H1 (cell line): ENCODE results near the gene TRMT6. TPM values are rescaled to one million over a fixed set of nuclear protein-coding genes. Genes with fewer than 3 reads are reported as not detected.

Experiments
- CTCF ChIA-PET: fragments of 300-600 bp; sonication (Branson Sonifier 250); formaldehyde crosslinking; loops from one replicate; lab custom pipeline; 2021; ENCODE audit not compliant: partially characterized antibody; lab: Charles Lee
- POLR2A ChIA-PET: fragments of 300-600 bp; sonication (Branson Sonifier 250); formaldehyde crosslinking; loops from one replicate; lab custom pipeline; 2021; ENCODE audit warnings: inconsistent platforms; ENCODE audit not compliant: partially characterized antibody; lab: Charles Lee
- DNase-seq, 2 experiments: peaks; one replicate each; pipeline versions ENCODE4 v3.0.0 to v3.0.0-alpha.2; 2010 to 2022; ENCODE audit warnings: low spot score in 2 of 2, low read depth in 1 of 2, mixed read lengths in 1 of 2
- FAIRE-seq: peaks from 2 replicates; lab custom pipeline; 2011; peaks lifted over from hg19 to GRCh38; lab: Jason Lieb, UNC
- H2AFZ ChIP-seq: 2 replicates; pipeline ENCODE4 v1.8.1; 2012; ENCODE audit warnings: low read length, inconsistent platforms
- H2AK5ac ChIP-seq: 2 replicates; pipeline ENCODE4 v1.6.1; 2013; ENCODE audit warnings: low read depth, low read length
- H2BK120ac ChIP-seq: replicated peaks from 2 replicates; pipeline ENCODE3; 2013; ENCODE audit warnings: low read depth, low read length, inconsistent platforms
- H2BK12ac ChIP-seq: 2 replicates; pipeline ENCODE4 v1.6.1; 2013; ENCODE audit warnings: low read depth, low read length
- H2BK15ac ChIP-seq: 2 replicates; pipeline ENCODE4 v1.6.1; 2013; ENCODE audit warnings: low read length
- H2BK20ac ChIP-seq: 2 replicates; pipeline ENCODE4 v1.6.1; 2013; ENCODE audit warnings: low read length
- H2BK5ac ChIP-seq: 2 replicates; pipeline ENCODE4 v1.6.1; 2013; ENCODE audit warnings: low read depth, low read length
- H3K14ac ChIP-seq: 2 replicates; pipeline ENCODE4 v1.6.1; 2013; ENCODE audit warnings: inconsistent platforms; ENCODE audit not compliant: insufficient read length
- H3K18ac ChIP-seq: 2 replicates; pipeline ENCODE4 v1.6.1; 2013; ENCODE audit warnings: low read length; ENCODE audit errors: extremely low read depth
- H3K23ac ChIP-seq: 2 replicates; pipeline ENCODE4 v1.6.1; 2013; ENCODE audit warnings: inconsistent platforms; ENCODE audit not compliant: insufficient read length
- H3K23me2 ChIP-seq: 2 replicates; pipeline ENCODE4 v1.6.1; 2013; ENCODE audit warnings: low read depth, low read length
- H3K27ac ChIP-seq: 2 replicates; pipeline ENCODE4 v1.6.1; 2011; ENCODE audit warnings: low read depth, low read length, inconsistent platforms
- H3K27me3 ChIP-seq, 4 experiments: replicated peaks in 1 of 4; 1 replicate in 1 of 4; 2 replicates in 3 of 4; pipeline versions ENCODE4 v1.6.1 to v1.8.1; 2011 to 2013; ENCODE audit warnings: low read length in 3 of 4, mild to moderate bottlenecking in 3 of 4, inconsistent platforms in 2 of 4, mixed read lengths in 2 of 4, moderate library complexity in 1 of 4; ENCODE audit not compliant: control insufficient read depth in 3 of 4, insufficient read depth in 3 of 4; ENCODE audit errors: extremely low read depth in 1 of 4
- H3K36me3 ChIP-seq, 4 experiments: 2 replicates each; pipeline versions ENCODE4 v1.6.1 to v1.8.1; 2011 to 2013; ENCODE audit warnings: mild to moderate bottlenecking in 4 of 4, low read length in 3 of 4, moderate library complexity in 2 of 4, control low read depth in 1 of 4, inconsistent platforms in 1 of 4; ENCODE audit not compliant: insufficient read depth in 4 of 4, control insufficient read depth in 2 of 4
- H3K4ac ChIP-seq: replicated peaks from 2 replicates; pipeline ENCODE3; 2013; ENCODE audit warnings: low read length, low read depth, mixed read lengths, inconsistent platforms; ENCODE audit not compliant: insufficient read length
- H3K4me1 ChIP-seq, 4 experiments: replicated peaks in 1 of 4; 1 replicate in 1 of 4; 2 replicates in 3 of 4; pipeline versions ENCODE4 v1.6.1 to v1.8.1; 2011 to 2013; ENCODE audit warnings: low read length in 3 of 4, inconsistent platforms in 2 of 4, mixed read lengths in 1 of 4; ENCODE audit not compliant: insufficient read depth in 4 of 4, control insufficient read depth in 3 of 4
- H3K4me2 ChIP-seq, 2 experiments: 2 replicates each; pipeline versions ENCODE4 v1.6.1 to v1.8.1; 2011 to 2013; ENCODE audit warnings: low read depth in 2 of 2, low read length in 2 of 2, control low read depth in 1 of 2, inconsistent platforms in 1 of 2, mild to moderate bottlenecking in 1 of 2; ENCODE audit not compliant: insufficient read depth in 1 of 2
- H3K4me3 ChIP-seq, 4 experiments: fragments of 200-600, 300-600 bp in 1 of 4; sonication (generic), shearing (Covaris generic), sonication (Bioruptor Twin) in 1 of 4; 2 replicates each; pipeline versions ENCODE4 v1.5.1 to v1.8.1; 2011 to 2016; ENCODE audit warnings: low read length in 4 of 4, low read depth in 3 of 4, control low read depth in 2 of 4, inconsistent platforms in 2 of 4, mild to moderate bottlenecking in 2 of 4, mixed read lengths in 1 of 4, moderate library complexity in 1 of 4; ENCODE audit not compliant: insufficient read depth in 2 of 4; ENCODE audit errors: extremely low read depth in 1 of 4
- H3K56ac ChIP-seq: replicated peaks from 2 replicates; pipeline ENCODE3; 2013; ENCODE audit warnings: low read depth, mild to moderate bottlenecking, mixed read lengths, low read length, inconsistent platforms; ENCODE audit not compliant: insufficient read length
- H3K79me1 ChIP-seq: 2 replicates; pipeline ENCODE4 v1.6.1; 2013; ENCODE audit warnings: low read depth, low read length, control low read depth
- H3K79me2 ChIP-seq, 2 experiments: 2 replicates each; pipeline versions ENCODE4 v1.6.1 to v1.8.1; 2012 to 2013; ENCODE audit warnings: low read length in 2 of 2, mild to moderate bottlenecking in 2 of 2, inconsistent platforms in 1 of 2; ENCODE audit not compliant: insufficient read depth in 2 of 2, control insufficient read depth in 1 of 2
- H3K9ac ChIP-seq, 4 experiments: replicated peaks in 1 of 4; 1 replicate in 1 of 4; 2 replicates in 3 of 4; pipeline versions ENCODE4 v1.6.1 to v1.8.1; 2011 to 2013; ENCODE audit warnings: low read depth in 3 of 4, low read length in 3 of 4, control low read depth in 2 of 4, mild to moderate bottlenecking in 2 of 4, moderate library complexity in 2 of 4, inconsistent platforms in 1 of 4; ENCODE audit errors: extremely low read depth in 1 of 4
- H3K9me3 ChIP-seq, 2 experiments: 2 replicates each; pipeline versions ENCODE4 v1.6.1 to v1.8.1; 2012 to 2013; ENCODE audit warnings: mild to moderate bottlenecking in 2 of 2, moderate library complexity in 2 of 2, control low read depth in 1 of 2, inconsistent platforms in 1 of 2, low read depth in 1 of 2, low read length in 1 of 2, mixed read lengths in 1 of 2; ENCODE audit not compliant: insufficient read depth in 2 of 2
- H4K20me1 ChIP-seq, 2 experiments: replicated peaks in 1 of 2; 2 replicates each; pipeline versions ENCODE3 to v1.8.1; 2011 to 2013; ENCODE audit warnings: inconsistent platforms in 2 of 2, low read length in 2 of 2, mild to moderate bottlenecking in 1 of 2; ENCODE audit not compliant: insufficient read depth in 2 of 2, control insufficient read depth in 1 of 2
- H4K5ac ChIP-seq: 2 replicates; pipeline ENCODE4 v1.6.1; 2013; ENCODE audit warnings: low read length, low read depth, mixed read lengths, inconsistent platforms; ENCODE audit not compliant: insufficient read length
- H4K8ac ChIP-seq: 2 replicates; pipeline ENCODE4 v1.8.0; 2013; ENCODE audit warnings: mild to moderate bottlenecking, moderate library complexity, low read length, inconsistent platforms; ENCODE audit not compliant: insufficient read depth; ENCODE audit errors: extremely low read depth
- H4K91ac ChIP-seq: replicated peaks from 2 replicates; pipeline ENCODE3; 2013; ENCODE audit warnings: low read length, mixed read lengths, inconsistent platforms; ENCODE audit not compliant: insufficient read length
- ASH2L ChIP-seq: fragments of 200-600, 300-600 bp; sonication (generic); IDR thresholded peaks from one replicate; pipeline ENCODE4 v1.7.1; 2017; ENCODE audit warnings: low read length
- TAF7 ChIP-seq: optimal IDR thresholded peaks from 2 replicates; pipeline ENCODE3; 2011; ENCODE audit warnings: low read depth, mild to moderate bottlenecking, inconsistent platforms, low read length, moderate library complexity, borderline replicate concordance
- WGBS, 2 experiments: shearing (Covaris generic) in 1 of 2; methylation state at CpG; one replicate each; pipeline versions ENCODE4 v1.1.6 to v1.1.7; 2013 to 2015; ENCODE audit warnings: low lambda C conversion rate in 2 of 2, mixed read lengths in 2 of 2, inconsistent platforms in 1 of 2, low coverage in 1 of 2, missing lambda C conversion rate in 1 of 2; ENCODE audit not compliant: insufficient replicate concordance in 2 of 2, insufficient coverage in 1 of 2, insufficient read length in 1 of 2; ENCODE audit errors: extremely low coverage in 1 of 2, missing lambda C conversion rate in 1 of 2; 5-methylcytosine and 5-hydroxymethylcytosine counted together
- polyA plus RNA-seq, 7 experiments: library from polyadenylated mRNA; depleted of rRNA in 3 of 7; stranded (reverse) in 5 of 7; unstranded in 2 of 7; fragments of >200 nt in 5 of 7; fragments of 200-250 nt in 2 of 7; gene quantifications; 1 replicate in 5 of 7; 2 replicates in 1 of 7; 4 replicates in 1 of 7; pipeline versions ENCODE4 v1.2.1 to v1.2.3, GENCODE V29; 2011 to 2013; ENCODE audit warnings: missing spikeins in 2 of 7, mixed read lengths in 2 of 7
- total RNA-seq: library from RNA; stranded (reverse); fragmentation: NEBNext Ultra II Directional; extraction: Animal tissue kit (Norgen Biotek cat#: 25700); gene quantifications from 2 replicates; pipeline ENCODE4 v1.2.1, GENCODE V29; 2021

The TRMT6 gene
- total and polyA plus RNA-seq, 2 of the 8 experiments (the other 6 are each of a cell fraction or from before 2014, with no cell fraction given): 6.9 to 23.3 TPM

DNA sequence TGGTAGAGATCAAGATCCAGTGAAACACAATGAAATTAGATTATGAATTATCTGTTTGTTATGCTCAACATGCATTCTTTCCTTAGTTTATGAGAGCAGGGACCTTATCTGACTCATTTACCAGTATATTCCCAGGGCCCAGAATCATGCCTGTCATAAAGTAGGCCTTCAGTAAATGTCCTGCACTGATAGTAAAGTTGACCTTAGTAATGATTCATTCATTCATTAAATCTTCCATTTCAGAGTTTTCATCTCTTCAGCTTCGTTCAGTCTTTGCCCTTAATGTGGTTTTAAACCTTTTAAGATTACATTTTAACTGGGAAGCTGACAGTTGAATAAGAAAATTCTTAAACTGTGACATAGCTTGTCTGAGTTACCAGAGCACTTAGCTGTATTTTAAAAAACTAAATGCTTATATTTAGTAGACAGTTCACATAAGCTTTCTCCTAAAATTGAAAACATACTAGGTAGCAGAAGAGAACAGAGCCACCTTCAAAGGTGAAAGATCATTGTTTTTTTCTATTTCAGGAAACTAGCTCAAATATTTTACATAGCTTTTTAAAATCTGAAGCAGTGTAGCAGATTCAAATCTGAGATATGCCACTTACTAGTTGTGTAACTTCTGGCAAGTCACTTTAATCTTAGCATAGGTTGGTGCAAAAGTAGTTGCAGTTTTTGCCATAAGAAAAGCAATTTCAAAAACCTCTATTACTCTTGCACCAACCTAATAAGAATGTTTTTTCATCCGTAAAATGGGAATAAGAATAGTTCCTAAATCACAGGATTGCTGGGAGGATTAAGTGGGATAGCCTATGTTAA lies 41.5 kb upstream of the TRMT6 start:
- peaks cover 2 to 57% (median 16%) of the 10 kb centered on the region in 4 experiments for H3K36me3 ChIP-seq
- TF ChIP-seq TAF7 (no peak), ASH2L (no peak)

More for the DNA sequence above, 41.5 kb upstream of the TRMT6 start:
- H2BK12ac ChIP-seq: no peak overlapping the region
- no peaks in the 10 kb centered on the region for H3K79me2 ChIP-seq
- peak overlapping the region in 1 of 4 experiments; percentile 34; a peak in 1 of 7 replicates for H3K9ac ChIP-seq
- no peaks in the 10 kb centered on the region for H3K9me3 ChIP-seq
- H3K18ac ChIP-seq: no peak overlapping the region
- no peak overlapping the region for H2AFZ ChIP-seq
- peaks cover 0 to under 1% of the 10 kb centered on the region in 2 experiments for H4K20me1 ChIP-seq
- no peaks in the 10 kb centered on the region for H3K27me3 ChIP-seq
- H4K8ac ChIP-seq: no peak overlapping the region
- H2BK120ac ChIP-seq: no peak overlapping the region
- no peak overlapping the region for H4K91ac ChIP-seq
- no peak overlapping the region for H3K56ac ChIP-seq
- no peak overlapping the region for H2BK15ac ChIP-seq
- ChIA-PET POLR2A (interaction anchor here (0.6 to 1.5 kb wide), 3 partner anchors 11 to 41 kb away, joined by 3 to 5 read pairs (median 3); partner anchors contain the start of gene MCM8), CTCF (interaction anchor here (0.9 to 1.0 kb wide), 2 partner anchors 11 to 204 kb away, joined by 3 read pairs; no protein-coding TSS in a partner anchor)
- 91% methylated on average over 2 of the region's 2 CpGs; no CpG with 5 or more reads in 1 of the 2 experiments for WGBS, 2 experiments
- H3K23ac ChIP-seq: no peak overlapping the region
- no peak for DNase-seq
- no peak overlapping the region for H2AK5ac ChIP-seq
- H3K4me3 ChIP-seq: no peak overlapping the region
- no peak overlapping the region for H3K14ac ChIP-seq
- no peak overlapping the region for H3K4ac ChIP-seq
- H3K27ac ChIP-seq: no peak overlapping the region
- H3K79me1 ChIP-seq: peaks cover 2% of the 10 kb centered on the region; the same call in 1 of the 2 replicates
- H3K23me2 ChIP-seq: no peaks in the 10 kb centered on the region
- no peak overlapping the region for H4K5ac ChIP-seq
- H2BK20ac ChIP-seq: no peak overlapping the region
- H3K4me2 ChIP-seq: no peak overlapping the region
- no peak for FAIRE-seq
- H3K4me1 ChIP-seq: no peaks in the 10 kb centered on the region
- H2BK5ac ChIP-seq: no peak overlapping the region
